GM21390 (cell line): ENCODE data around the gene PSRC1.
"Not testable (repeated sequence)": the region's sequence is repeated elsewhere in the genome, so short reads cannot be mapped to it uniquely, and the experiment has no call there.

Experiments used
- ATAC-seq: cut with Tn5 transposase; IDR thresholded peaks from one replicate; pipeline ENCODE4 v1.9.1; 2021; ENCODE audit not compliant: unreplicated experiment

PSRC1 gene

GRCh38 chr1:109296782-109297181, 13.8 kb upstream of the PSRC1 start:
- no peak for ATAC-seq

- ATAC-seq = no peak
Measured at GRCh38 chr1:109295712-109296415, 12.9 kb upstream of the PSRC1 start.

- no peak for ATAC-seq
Measured at GRCh38 chr1:109294481-109294880, 11.5 kb upstream of the PSRC1 start.

GRCh38 chr1:109293026-109293425, 10.1 kb upstream of the PSRC1 start:
- ATAC-seq = no peak

- ATAC-seq = no peak
Measured at GRCh38 chr1:109292364-109292763, 9.4 kb upstream of the PSRC1 start.

- no peak for ATAC-seq
Measured at GRCh38 chr1:109290998-109291397, 8.1 kb upstream of the PSRC1 start.

- ATAC-seq = no peak
Measured at GRCh38 chr1:109290137-109290536, 7.2 kb upstream of the PSRC1 start.

GRCh38 chr1:109286762-109287161, 3.8 kb upstream of the PSRC1 start:
- not testable (repeated sequence) for ATAC-seq

GRCh38 chr1:109283748-109284600, 1.0 kb upstream of the PSRC1 start:
- ATAC-seq = no peak

GRCh38 chr1:109282497-109282951, 421 bp downstream of the PSRC1 start:
- ATAC-seq = no peak

GRCh38 chr1:109281680-109282496, 1.1 kb downstream of the PSRC1 start:
- no peak for ATAC-seq

- ATAC-seq = no peak
Measured at GRCh38 chr1:109280862-109281261, 2.1 kb downstream of the PSRC1 start.

GRCh38 chr1:109279615-109280278, 3.2 kb downstream of the PSRC1 start:
- ATAC-seq = no peak

GRCh38 chr1:109277434-109278204, 5.3 kb downstream of the PSRC1 start:
- ATAC-seq = peak; percentile 84

GRCh38 chr1:109275706-109276345, 7.1 kb downstream of the PSRC1 start:
- ATAC-seq = no peak

GRCh38 chr1:109274533-109275476, 8.1 kb downstream of the PSRC1 start:
- ATAC-seq = no peak

GRCh38 chr1:109273570-109274288, 9.2 kb downstream of the PSRC1 start:
- no peak for ATAC-seq
